ENCODE measurements around the gene GAB1. TPM values are rescaled to one million over a fixed set of nuclear protein-coding genes. Genes with fewer than 3 reads are reported as not detected.

Gene GAB1
- total and polyA plus RNA-seq, 9 donors, result 10.7 to 50.3 (median 32.4) TPM

GRCh38 chr4:143345356-143345755, 8.7 kb downstream of the GAB1 start:
- intact Hi-C loops (cut with DNase I), result loop anchor here in 2 of 4 donors (10.0 kb wide), 2 partner anchors 49 to 139 kb away; no protein-coding TSS in a partner anchor
- WGBS, 3 donors, result 14 to 36% (median 19%) methylated on average over 1 of the region's 1 CpG
- DNase-seq, result no peak
- no peak overlapping the region for H3K4me3 ChIP-seq
- H3K4me1 ChIP-seq (ENCODE audit: insufficient read depth), result peaks cover 14% of the 10 kb centered on the region
- no peaks in the 10 kb centered on the region for H3K36me3 ChIP-seq
- no peaks in the 10 kb centered on the region for H3K27me3 ChIP-seq
- TF ChIP-seq POLR2A (IDR thresholded peaks at IDR 0.05) (no peak), CTCF (IDR thresholded peaks at IDR 0.05) (no peak), EP300 (IDR thresholded peaks at IDR 0.05) (no peak)
- no peak overlapping the region for H3K27ac ChIP-seq
- no peaks in the 10 kb centered on the region for H3K9me3 ChIP-seq

- Histone ChIP-seq H3K27me3 (no peaks in the 10 kb centered on the region), H3K4me1 (ENCODE audit: insufficient read depth) (peaks cover 15% of the 10 kb centered on the region), H3K36me3 (no peaks in the 10 kb centered on the region), H3K27ac (no peak overlapping the region), H3K9me3 (no peaks in the 10 kb centered on the region), H3K4me3 (no peak overlapping the region)
- TF ChIP-seq EP300 (IDR thresholded peaks at IDR 0.05) (no peak), CTCF (IDR thresholded peaks at IDR 0.05) (no peak), POLR2A (IDR thresholded peaks at IDR 0.05) (no peak)
- WGBS, 3 donors, result 48 to 73% (median 53%) methylated on average over 2 of the region's 2 CpGs
- intact Hi-C loops (cut with DNase I), result loop anchor here in 2 of 4 donors (10.0 kb wide), 2 partner anchors 49 to 139 kb away; no protein-coding TSS in a partner anchor
- no peak for DNase-seq
Observed at GRCh38 chr4:143346206-143346605, 9.5 kb downstream of the GAB1 start.

DNA sequence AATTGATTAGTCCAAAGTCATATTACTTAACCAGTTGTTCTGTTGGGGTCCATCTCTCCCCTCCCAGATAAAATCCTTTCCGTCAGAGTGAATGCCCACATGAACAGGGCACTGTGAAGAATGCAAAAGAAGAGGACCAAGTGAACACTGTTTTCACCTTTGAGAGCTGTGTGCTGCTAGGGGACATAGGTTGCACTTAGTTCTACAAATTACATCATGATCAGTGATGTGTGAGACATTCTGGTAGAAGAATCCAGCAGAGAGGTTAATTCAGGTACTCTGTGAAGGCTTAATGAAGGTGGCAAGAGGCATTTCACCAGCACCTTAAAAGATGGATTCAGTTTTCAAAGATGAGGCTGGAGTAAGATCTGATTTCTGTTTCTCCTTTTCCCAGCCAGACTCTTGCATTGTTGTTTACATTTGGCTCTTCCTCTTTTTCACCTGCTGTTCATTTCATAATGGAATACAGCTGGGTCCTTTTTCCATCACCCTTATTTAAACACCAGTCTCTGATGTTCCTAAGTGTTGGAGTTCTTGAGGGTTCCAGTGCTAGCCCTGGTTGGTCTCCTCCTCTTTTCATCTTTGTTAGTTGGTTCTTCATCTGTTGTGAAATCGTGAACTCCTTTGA, 10.9 kb downstream of the GAB1 start:
- DNase-seq, result no peak

More for the DNA sequence above, 10.9 kb downstream of the GAB1 start:
- no peak overlapping the region for H3K4me3 ChIP-seq
- no peaks in the 10 kb centered on the region for H3K36me3 ChIP-seq
- H3K9me3 ChIP-seq, result no peaks in the 10 kb centered on the region
- intact Hi-C loops (cut with DNase I), result loop anchor here in 2 of 4 donors (10.0 kb wide), 2 partner anchors 47 to 137 kb away; no protein-coding TSS in a partner anchor
- peaks cover 24% of the 10 kb centered on the region for H3K4me1 ChIP-seq (ENCODE audit: insufficient read depth)
- TF ChIP-seq CTCF (IDR thresholded peaks at IDR 0.05) (no peak), EP300 (IDR thresholded peaks at IDR 0.05) (no peak), POLR2A (IDR thresholded peaks at IDR 0.05) (no peak)
- H3K27ac ChIP-seq, result no peak overlapping the region
- 88 to 97% (median 92%) methylated on average over 2 of the region's 2 CpGs for WGBS, 3 donors
- no peaks in the 10 kb centered on the region for H3K27me3 ChIP-seq

All from ovary (tissue), 9 donors.